Panc1 (cell line): ENCODE results near the gene OR5A1. TPM values are rescaled to one million over a fixed set of nuclear protein-coding genes. Genes with fewer than 3 reads are reported as not detected.
A peak's percentile ranks its signal among the peaks of the same experiment; 100 is the strongest.

Experiments used
- ATAC-seq: fragments of 200-7000 bp; cut with Tn5 transposase; 2 replicates; pipeline ENCODE4 v1.9.1; 2020; ENCODE audit warnings: mild to moderate bottlenecking, moderate library complexity
- BruUV-seq: library from RNA; stranded (reverse); fragments of 400-500 nt; replicated peaks from 2 replicates; lab custom pipeline; 2021; lab: Mats Ljungman, UMichigan
- CTCF ChIA-PET: fragments of 300-600 bp; sonication (Branson Sonifier 250); formaldehyde crosslinking; loops from one replicate; lab custom pipeline; 2022; ENCODE audit warnings: antibody characterized with exemption; lab: Charles Lee
- POLR2A ChIA-PET: fragments of 300-600 bp; sonication (Branson Sonifier 250); formaldehyde crosslinking; loops from one replicate; lab custom pipeline; 2022; ENCODE audit warnings: antibody characterized with exemption; lab: Charles Lee
- DNase-seq: peaks from one replicate; pipeline ENCODE4 v3.0.0-alpha.2; 2010; ENCODE audit warnings: low read depth, low spot score
- H3K27ac ChIP-seq: 2 replicates; pipeline ENCODE4 v1.5.1; 2011; ENCODE audit warnings: mild to moderate bottlenecking, low read length, inconsistent platforms
- H3K27me3 ChIP-seq: fragments of 200-500 bp; sonication (Bioruptor generic); 2 replicates; pipeline ENCODE4 v1.6.0; 2014; ENCODE audit warnings: low read length, inconsistent platforms; ENCODE audit not compliant: control insufficient read depth, insufficient read depth
- H3K36me3 ChIP-seq: fragments of 200-500 bp; sonication (Bioruptor generic); 2 replicates; pipeline ENCODE4 v1.5.1; 2014; ENCODE audit warnings: inconsistent platforms, mild to moderate bottlenecking, low read length, moderate library complexity; ENCODE audit not compliant: control insufficient read depth, insufficient read depth
- H3K4me1 ChIP-seq: 2 replicates; pipeline ENCODE4 v1.5.1; 2011; ENCODE audit warnings: inconsistent platforms, mild to moderate bottlenecking, low read length, moderate library complexity; ENCODE audit not compliant: control insufficient read depth, insufficient read depth
- H3K4me3 ChIP-seq, 2 experiments: 2 replicates each; pipeline ENCODE4 v1.5.1; 2011 to 2012; ENCODE audit warnings: low read depth in 2 of 2, low read length in 2 of 2, mild to moderate bottlenecking in 2 of 2, inconsistent platforms in 1 of 2, moderate library complexity in 1 of 2
- H3K9me3 ChIP-seq: fragments of 200-500 bp; sonication (Bioruptor generic); 2 replicates; pipeline ENCODE4 v1.5.1; 2014; ENCODE audit warnings: low read depth, mild to moderate bottlenecking, inconsistent platforms, low read length, moderate library complexity; ENCODE audit not compliant: control insufficient read depth, insufficient read depth
- CTCF ChIP-seq: fragments of 450-650 bp; IDR thresholded peaks from 2 replicates; pipeline ENCODE4 v1.5.1; 2017; ENCODE audit warnings: mild to moderate bottlenecking
- POLR2AphosphoS5 ChIP-seq: IDR thresholded peaks from 2 replicates; pipeline ENCODE4 v1.6.1; 2012; ENCODE audit warnings: mild to moderate bottlenecking, low read depth, low read length, moderate library complexity
- REST ChIP-seq, 2 experiments: IDR thresholded peaks; 2 replicates each; pipeline ENCODE4 v1.6.1; 2011 to 2012; ENCODE audit warnings: low read depth in 2 of 2, control low read depth in 1 of 2, low read length in 1 of 2, mild to moderate bottlenecking in 1 of 2, moderate library complexity in 1 of 2; ENCODE audit not compliant: insufficient read depth in 1 of 2
- SIN3A ChIP-seq: IDR thresholded peaks from 2 replicates; pipeline ENCODE4 v1.6.1; 2012; ENCODE audit warnings: low read depth, mild to moderate bottlenecking, low read length, moderate library complexity, borderline replicate concordance; ENCODE audit not compliant: insufficient read depth
- TCF7L2 ChIP-seq: IDR thresholded peaks from 2 replicates; pipeline ENCODE4 v1.6.1; 2011; ENCODE audit warnings: mild to moderate bottlenecking, low read depth, low read length, inconsistent platforms
- in situ Hi-C: cut with HindIII; loops from 2 replicates; pipeline ENCODE4 v1.10.0; 2016; ENCODE audit warnings: low sequenced_read_pairs, low pct_unique_long_range_greater_than_20kb
- intact Hi-C: fragments of 100-400 bp; cut with micrococcal nuclease; formaldehyde crosslinking; loops from one replicate; pipeline ENCODE4 v1.10.0; 2022; ENCODE audit not compliant: unreplicated experiment
- total RNA-seq: library from RNA; stranded (reverse); gene quantifications from one replicate; pipeline ENCODE4 v1.2.1, GENCODE V29; 2021; ENCODE audit not compliant: unreplicated experiment

Gene OR5A1
- total RNA-seq, 1 experiment from 2014 or later, result not detected

- ChIA-PET POLR2A (no interaction called here), CTCF (no interaction called here)
- DNase-seq, result no peak
- no peak overlapping the region for H3K4me3 ChIP-seq
- no peaks in the 10 kb centered on the region for H3K4me1 ChIP-seq
- H3K9me3 ChIP-seq, result no peaks in the 10 kb centered on the region
- TF ChIP-seq SIN3A (no peak), TCF7L2 (no peak), REST (IDR thresholded peaks at IDR 0.05; ENCODE audit: insufficient read depth in 1 of 2, low read depth in 2 of 2, low read length in 1 of 2) (no peak), CTCF (no peak), POLR2AphosphoS5 (no peak)
- in situ Hi-C loops (no loop called here), intact Hi-C loops (loop anchor here (10.0 kb wide), 1 partner anchor 162 kb away; no protein-coding TSS in a partner anchor)
- BruUV-seq, result no TSS peak
- H3K27ac ChIP-seq, result no peak overlapping the region
- ATAC-seq, result no peak
- H3K36me3 ChIP-seq, result no peaks in the 10 kb centered on the region
- H3K27me3 ChIP-seq, result peaks cover 6% of the 10 kb centered on the region; the same call in 1 of the 2 replicates
Observed at GRCh38 chr11:59427068-59427382, 9.2 kb upstream of the OR5A1 start.

- POLR2A ChIA-PET, result no interaction called here
- Histone ChIP-seq H3K27ac (no peak overlapping the region), H3K36me3 (no peaks in the 10 kb centered on the region), H3K4me3 (no peak overlapping the region), H3K4me1 (no peaks in the 10 kb centered on the region), H3K27me3 (peaks cover 8% of the 10 kb centered on the region; the same call in 1 of the 2 replicates), H3K9me3 (no peaks in the 10 kb centered on the region)
- DNase-seq, result peak; percentile 25
- intact Hi-C loops (loop anchor here (1.0 to 10.0 kb wide), 3 partner anchors 165 to 259 kb away; no protein-coding TSS in a partner anchor), in situ Hi-C loops (no loop called here)
- BruUV-seq, result no TSS peak
- peak; percentile 73; the same call in 1 of the 2 replicates for ATAC-seq
- TF ChIP-seq CTCF (peak; percentile 82; the same call in 1 of the 2 replicates), REST (IDR thresholded peaks at IDR 0.05; ENCODE audit: insufficient read depth in 1 of 2, low read depth in 2 of 2, low read length in 1 of 2) (no peak)
- CTCF ChIA-PET, result no interaction called here
Observed at GRCh38 chr11:59429924-59430516, 6.2 kb upstream of the OR5A1 start.
